Measurements from ENCODE around the gene TMCC2.
"Not testable (repeated sequence)": the region's sequence is repeated elsewhere in the genome, so short reads cannot be mapped to it uniquely, and the experiment has no call there.

TMCC2 gene

GRCh38 chr1:205275916-205276688, 48.4 kb downstream of the TMCC2 start:
- POLR2A ChIA-PET (ENCODE audit: low non-redundant PET), result interaction anchor here (2.5 kb wide), 1 partner anchor 44 kb away, joined by 26 read pairs; the partner anchor contains the start of gene NUAK2
- CTCF ChIA-PET, result interaction anchor here (0.6 to 9.0 kb wide), 12 partner anchors 19 to 253 kb away, joined by 3 to 622 read pairs (median 4); partner anchors contain the start of gene NUAK2

GRCh38 chr1:205276689-205277065, 48.9 kb downstream of the TMCC2 start:
- POLR2A ChIA-PET (ENCODE audit: low non-redundant PET), result interaction anchor here (2.5 kb wide), 1 partner anchor 43 kb away, joined by 26 read pairs; the partner anchor contains the start of gene NUAK2
- CTCF ChIA-PET, result interaction anchor here (0.9 to 9.0 kb wide), 6 partner anchors 20 to 252 kb away, joined by 3 to 622 read pairs (median 4); partner anchors contain the start of gene NUAK2
- peak overlapping the region; percentile 90 for H3K27ac ChIP-seq
- no peak for TF ChIP-seq CTCF (conservative IDR thresholded peaks at IDR 0.05; ENCODE audit: low read depth)
- no peak for DNase-seq (ENCODE audit: low spot score)

More at GRCh38 chr1:205275916-205276688, 48.4 kb downstream of the TMCC2 start:
- peak overlapping the region; percentile 90 for H3K27ac ChIP-seq
- no peak for DNase-seq (ENCODE audit: low spot score)
- no peak for TF ChIP-seq CTCF (conservative IDR thresholded peaks at IDR 0.05; ENCODE audit: low read depth)

GRCh38 chr1:205279986-205280385, 52.2 kb downstream of the TMCC2 start:
- peak overlapping the region; percentile 55 for H3K27ac ChIP-seq
- DNase-seq (ENCODE audit: low spot score), result no peak
- CTCF ChIA-PET, result interaction anchor here (0.5 to 1.4 kb wide), 6 partner anchors 9 to 244 kb away, joined by 3 to 6 read pairs (median 3); partner anchors contain the start of gene NUAK2
- no peak for TF ChIP-seq CTCF (conservative IDR thresholded peaks at IDR 0.05; ENCODE audit: low read depth)
- POLR2A ChIA-PET (ENCODE audit: low non-redundant PET), result no interaction called here

GRCh38 chr1:205280666-205281395, 53.1 kb downstream of the TMCC2 start:
- DNase-seq (ENCODE audit: low spot score); POLR2A ChIA-PET (ENCODE audit: low non-redundant PET): not testable (repeated sequence)
- CTCF ChIA-PET, result interaction anchor here (1.0 to 1.4 kb wide), 4 partner anchors 9 to 45 kb away, joined by 3 read pairs; partner anchors contain the start of gene NUAK2
- H3K27ac ChIP-seq, result peak overlapping the region; percentile 55

GRCh38 chr1:205283270-205284147, 55.8 kb downstream of the TMCC2 start:
- CTCF ChIA-PET, result interaction anchor here (0.6 to 3.1 kb wide), 6 partner anchors 10 to 42 kb away, joined by 3 to 29 read pairs (median 4); no protein-coding TSS in a partner anchor
- DNase-seq (ENCODE audit: low spot score), result no peak

More at GRCh38 chr1:205283270-205284147, 55.8 kb downstream of the TMCC2 start:
- no peak for TF ChIP-seq CTCF (conservative IDR thresholded peaks at IDR 0.05; ENCODE audit: low read depth)
- H3K27ac ChIP-seq, result peak overlapping the region; percentile 97
- POLR2A ChIA-PET (ENCODE audit: low non-redundant PET), result interaction anchor here (1.1 kb wide), 1 partner anchor 21 kb away, joined by 4 read pairs; no protein-coding TSS in a partner anchor
